HG03521 (cell line): ENCODE results near the gene ADCY6.

ENCODE experiments used
- ATAC-seq: cut with Tn5 transposase; IDR thresholded peaks from one replicate; pipeline ENCODE4 v1.9.1; 2021; ENCODE audit warnings: mild to moderate bottlenecking, moderate library complexity; ENCODE audit not compliant: unreplicated experiment

ADCY6 gene

GRCh38 chr12:48786591-48787544, 2.0 kb downstream of the ADCY6 start:
- no peak for ATAC-seq

DNA sequence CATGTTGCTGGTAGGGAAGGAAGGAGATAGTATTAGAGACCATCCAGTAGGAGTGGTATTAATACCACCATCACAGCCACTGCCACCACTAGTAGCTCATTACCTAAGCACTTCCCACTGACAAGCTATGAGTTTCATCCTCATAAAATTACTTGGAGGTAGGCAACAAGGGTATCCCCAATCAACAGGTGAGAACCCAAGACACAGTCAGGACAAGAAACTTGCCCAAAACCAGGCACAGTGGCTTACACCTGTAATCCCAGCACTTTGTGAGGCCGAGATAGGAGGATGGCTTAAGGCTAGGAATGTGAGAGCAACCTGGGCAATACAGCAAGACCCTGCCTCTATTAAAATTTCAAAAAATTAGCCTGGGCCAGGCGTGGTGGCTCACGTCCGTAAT, 5.5 kb downstream of the ADCY6 start:
- no peak for ATAC-seq

GRCh38 chr12:48782457-48783395, 6.2 kb downstream of the ADCY6 start:
- ATAC-seq = no peak

- no peak for ATAC-seq
Measured at GRCh38 chr12:48781750-48782456, 7.0 kb downstream of the ADCY6 start.

- no peak for ATAC-seq
Measured at GRCh38 chr12:48780381-48781025, 8.4 kb downstream of the ADCY6 start.

DNA sequence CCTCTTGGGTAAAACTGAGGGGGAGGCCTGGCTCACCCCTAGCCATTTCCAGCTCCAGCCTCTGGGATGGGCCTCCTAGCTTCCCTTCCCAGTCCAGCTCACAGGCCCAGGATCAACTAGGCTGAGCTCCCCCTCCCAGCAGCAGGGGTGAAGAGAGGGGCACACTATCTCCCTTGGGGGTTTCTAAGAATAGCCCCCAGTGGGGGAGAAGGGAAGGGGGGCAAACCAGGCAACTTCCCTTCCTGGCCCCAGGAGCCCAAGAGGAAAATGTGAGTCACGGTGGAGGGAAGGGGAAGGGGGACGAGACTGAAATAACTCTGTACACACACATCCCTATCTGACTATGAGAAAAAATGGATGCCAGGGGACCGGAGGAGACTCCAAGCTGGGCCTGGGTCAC, 9.0 kb downstream of the ADCY6 start:
- ATAC-seq = no peak

- no peak for ATAC-seq
Measured at GRCh38 chr12:48777501-48778400, 11.1 kb downstream of the ADCY6 start.

- ATAC-seq = no peak
Measured at GRCh38 chr12:48776956-48777355, 11.9 kb downstream of the ADCY6 start.

DNA sequence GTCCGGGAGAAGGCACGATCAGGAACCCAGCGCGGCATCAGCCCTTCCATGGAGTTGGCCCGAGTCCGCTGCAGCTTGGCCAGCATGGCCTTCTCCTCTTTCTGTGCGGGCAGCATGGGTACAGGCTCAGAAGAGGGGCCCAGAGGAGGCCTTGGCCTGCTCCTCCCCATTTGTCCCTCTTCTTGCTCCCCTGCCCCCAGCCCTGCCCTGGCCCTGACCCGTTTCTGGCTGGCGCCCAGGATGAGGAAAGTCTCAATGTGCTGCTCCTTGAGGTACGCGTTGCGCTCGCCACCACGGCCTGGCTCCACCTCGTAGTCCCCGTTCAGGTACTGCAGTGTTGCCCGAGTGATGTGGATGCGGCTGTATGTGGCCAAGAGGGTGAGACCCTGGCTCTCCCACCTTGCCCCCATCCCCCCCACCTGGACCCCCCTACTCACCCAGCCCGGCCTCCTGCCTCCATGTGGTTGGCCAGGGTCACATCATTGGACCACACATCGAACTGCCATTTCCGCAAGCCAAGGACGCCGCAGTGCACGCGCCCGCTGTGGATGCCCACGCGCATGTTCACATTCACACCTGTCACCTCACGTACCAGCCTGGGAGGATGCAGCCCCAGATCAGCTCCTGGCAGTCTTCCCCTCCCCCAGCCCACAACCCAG, 12.8 kb downstream of the ADCY6 start:
- ATAC-seq = no peak

DNA sequence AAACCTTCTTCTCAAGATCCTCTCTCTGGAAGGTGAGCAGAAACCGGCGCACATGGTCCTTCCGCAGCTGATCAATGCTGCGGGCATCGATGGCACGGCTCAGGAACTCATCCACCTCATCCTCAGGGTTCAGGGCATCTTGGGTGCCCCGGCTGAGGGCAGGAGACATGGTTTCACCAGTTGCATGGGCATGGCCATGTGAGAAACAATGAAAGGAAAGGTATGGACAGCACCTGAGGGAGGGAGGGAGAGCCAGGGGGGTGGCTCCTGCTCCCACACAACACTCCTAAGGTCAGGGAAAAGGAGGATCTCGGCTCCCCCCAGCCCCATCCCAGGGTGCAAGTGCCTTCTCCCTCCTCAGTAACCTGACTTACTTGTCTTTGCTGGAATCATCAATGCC, 13.6 kb downstream of the ADCY6 start:
- ATAC-seq = no peak

DNA sequence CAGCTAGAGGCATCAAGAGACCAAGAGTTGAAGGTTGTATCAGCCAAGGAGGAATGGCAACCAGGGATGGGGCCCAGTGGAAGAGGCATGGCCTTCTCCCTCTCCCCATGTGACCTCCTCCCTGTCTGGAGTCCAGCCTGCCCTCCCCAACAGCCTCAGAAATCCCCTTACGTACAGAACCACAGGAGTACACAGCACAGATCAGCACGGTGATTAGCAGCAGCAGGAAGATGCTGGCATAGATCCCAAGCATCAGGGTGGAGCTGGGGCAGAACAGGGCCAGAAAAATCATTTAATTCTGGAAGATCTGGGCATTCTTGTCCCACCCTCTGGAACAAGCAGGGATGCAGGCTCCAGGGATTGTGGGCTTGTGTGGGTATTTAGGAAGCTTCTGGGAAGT, 14.4 kb downstream of the ADCY6 start:
- no peak for ATAC-seq

GRCh38 chr12:48773686-48774085, 15.2 kb downstream of the ADCY6 start:
- no peak for ATAC-seq

GRCh38 chr12:48771588-48772112, 17.2 kb downstream of the ADCY6 start:
- ATAC-seq = no peak

GRCh38 chr12:48770756-48771155, 18.1 kb downstream of the ADCY6 start:
- ATAC-seq = no peak

DNA sequence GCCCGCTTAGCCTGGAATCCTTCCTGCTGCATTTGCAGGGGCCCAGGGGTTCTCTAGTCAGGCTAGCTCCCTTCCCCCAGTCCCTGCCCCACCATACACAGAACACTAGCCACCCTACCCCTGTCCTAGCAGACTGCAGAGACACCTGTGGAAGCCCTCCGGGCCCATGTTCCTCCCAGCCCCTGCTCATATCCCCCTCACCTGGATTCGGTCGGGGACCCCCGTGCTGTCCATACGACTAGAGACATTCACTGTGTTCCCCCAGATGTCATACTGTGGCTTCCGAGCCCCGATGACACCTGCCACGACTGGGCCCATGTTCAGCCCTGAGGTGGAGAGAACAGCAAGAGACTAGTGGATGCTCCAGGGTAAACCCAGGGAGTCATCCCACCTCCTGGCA, 20.2 kb downstream of the ADCY6 start:
- ATAC-seq = no peak

DNA sequence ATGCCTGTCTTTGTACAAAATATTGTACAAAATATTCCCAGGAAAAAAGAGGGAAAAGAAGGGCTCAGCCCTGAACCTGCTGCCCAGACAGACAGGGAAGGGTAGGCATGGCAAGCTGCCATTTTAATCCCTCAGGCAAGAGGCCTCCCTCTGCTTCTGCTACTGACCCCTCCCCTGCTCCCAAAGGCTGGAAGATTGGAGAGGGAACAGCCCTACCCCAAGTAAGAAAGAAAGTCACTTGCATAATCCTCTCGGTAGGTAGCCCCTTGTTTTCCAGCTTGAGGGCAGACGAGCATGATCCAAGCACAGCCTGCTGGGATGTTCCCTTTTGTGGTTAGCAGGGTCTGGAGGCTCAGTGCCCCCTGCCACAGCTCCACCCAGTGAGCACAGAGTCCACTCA, 20.7 kb downstream of the ADCY6 start:
- ATAC-seq = no peak

DNA sequence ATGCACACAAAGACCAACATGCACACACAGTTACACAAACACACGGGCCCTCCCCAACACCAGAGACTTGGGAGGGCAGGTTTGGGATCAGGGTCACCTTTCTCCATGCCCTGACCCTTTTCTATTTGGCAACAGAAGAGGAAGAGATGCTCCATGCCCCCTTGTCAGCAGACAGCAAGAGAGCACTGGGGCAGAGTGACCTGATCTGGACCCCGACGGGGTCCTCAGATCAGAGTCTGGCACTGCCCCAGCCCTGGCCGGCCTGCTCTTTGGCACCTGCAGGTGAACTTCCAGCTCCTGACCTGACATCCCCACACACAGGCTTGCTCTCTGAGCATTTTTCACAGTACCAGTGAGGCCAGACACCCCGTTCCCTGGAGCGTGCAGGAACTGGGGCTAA, 21.4 kb downstream of the ADCY6 start:
- ATAC-seq = no peak

DNA sequence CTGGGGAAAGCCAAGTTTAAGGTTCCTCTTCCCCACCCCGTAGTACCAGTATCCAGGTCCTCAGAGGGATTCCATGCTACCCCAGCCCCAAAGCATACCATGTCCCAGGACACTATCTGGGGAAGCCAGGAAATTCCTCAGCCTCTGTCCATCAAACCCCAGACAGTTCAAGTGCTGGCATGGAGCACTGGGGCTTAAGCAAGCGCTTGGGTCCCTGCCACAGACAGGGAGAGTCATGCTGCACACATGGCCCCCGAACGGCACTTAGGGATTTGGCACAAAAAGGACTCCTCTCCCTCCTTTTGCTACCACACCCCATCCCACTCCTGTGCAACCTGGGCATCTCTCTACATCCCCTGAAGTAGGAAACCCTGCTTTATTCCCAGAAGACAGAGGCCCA, 21.8 kb downstream of the ADCY6 start:
- ATAC-seq = no peak

GRCh38 chr12:48765753-48766162, 23.1 kb downstream of the ADCY6 start:
- no peak for ATAC-seq
